GM10248 (cell line): ENCODE measurements around the gene ORC2.
"Not testable (repeated sequence)": the region's sequence is repeated elsewhere in the genome, so short reads cannot be mapped to it uniquely, and the experiment has no call there.

ENCODE experiments used
- CTCF ChIA-PET: fragments of 300-600 bp; sonication (Branson Sonifier 250); formaldehyde crosslinking; extraction: SDS; loops from one replicate; lab custom pipeline; 2021; ENCODE audit warnings: antibody characterized with exemption; lab: Yijun Ruan, JAX
- POLR2A ChIA-PET: fragments of 350-650 bp; sonication (Branson Sonifier 250); formaldehyde crosslinking; extraction: SDS; loops from one replicate; lab custom pipeline; 2020; ENCODE audit warnings: antibody characterized with exemption; lab: Yijun Ruan, JAX
- DNase-seq: peaks from one replicate; pipeline ENCODE4 v3.0.0; 2012; ENCODE audit errors: extremely low spot score
- CTCF ChIP-seq: IDR thresholded peaks from 2 replicates; pipeline ENCODE4 v1.5.1; 2012; ENCODE audit warnings: mild to moderate bottlenecking, low read depth; ENCODE audit errors: extremely low read depth, missing control alignments, control extremely low read depth

Gene ORC2

DNA sequence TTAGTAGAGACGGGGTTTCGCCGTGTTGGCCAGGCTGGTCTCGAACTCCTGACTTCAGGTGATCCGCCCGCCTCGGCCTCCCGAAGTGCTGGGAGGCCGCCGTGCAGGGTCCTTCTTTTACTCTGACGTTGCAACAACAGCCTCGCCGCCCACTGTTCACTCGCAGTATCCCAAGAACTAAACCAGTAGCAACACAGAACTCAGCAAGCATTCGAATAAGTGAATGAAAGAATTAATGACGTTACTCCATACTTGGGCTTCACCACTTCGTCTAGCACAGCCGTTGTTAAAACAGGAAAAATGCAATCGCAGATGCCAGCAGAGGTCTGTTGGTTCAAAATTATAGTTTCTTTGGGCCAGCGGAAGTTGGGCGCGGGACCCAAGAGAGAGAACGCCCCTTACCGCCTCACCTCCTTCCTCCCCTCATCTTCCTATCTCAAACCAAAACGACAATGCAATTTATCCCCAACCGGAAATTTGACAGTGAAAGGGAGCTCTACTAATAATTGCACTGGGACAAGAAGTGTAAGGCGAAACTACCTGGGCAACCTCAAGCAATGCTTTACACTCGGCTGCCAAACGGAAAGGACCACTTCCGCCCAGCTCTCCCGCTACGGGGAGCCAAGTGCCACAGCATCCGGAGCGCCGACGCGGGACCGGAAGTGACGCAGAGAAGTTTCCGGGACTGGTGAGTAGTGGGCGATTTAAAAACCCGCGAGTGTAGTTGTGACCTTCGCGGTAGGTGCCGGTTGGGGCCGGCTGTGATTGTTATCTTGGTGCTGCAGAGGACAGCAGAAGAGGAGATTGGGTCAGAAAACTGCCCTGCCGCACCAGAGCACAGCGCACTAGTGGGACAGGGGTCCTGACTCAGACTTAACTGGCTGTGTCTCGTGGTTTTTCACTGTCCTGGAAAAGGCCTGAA lies 74.5 kb downstream of the ORC2 start, which contains the start of the genes NIF3L1 and PPIL3:
NIF3L1 (plus strand) TSS at position 668 of the 922 bp plus-strand sequence. CDS start 2,573 bp downstream, outside the sequence.
PPIL3 (minus strand) TSS at position 374 of the 922 bp plus-strand sequence. CDS start 1,462 bp downstream, outside the sequence.
- CTCF ChIA-PET: interaction anchor here (0.9 to 2.0 kb wide), 7 partner anchors 12 to 344 kb away, joined by 3 to 14 read pairs (median 5); no protein-coding TSS in a partner anchor
- no peak for TF ChIP-seq CTCF
- peak; percentile 91 for DNase-seq
- POLR2A ChIA-PET: interaction anchor here (0.7 to 1.8 kb wide), 3 partner anchors 25 to 255 kb away, joined by 3 to 23 read pairs (median 3); partner anchors contain the start of gene CLK1

- CTCF ChIA-PET, DNase-seq: not testable (repeated sequence)
- POLR2A ChIA-PET: interaction anchor here (1.0 kb wide), 1 partner anchor 18 kb away, joined by 3 read pairs; the partner anchor contains the start of gene CLK1
These were observed 81.7 kb downstream of the ORC2 start for GRCh38 chr2:200881715-200882249.

DNA sequence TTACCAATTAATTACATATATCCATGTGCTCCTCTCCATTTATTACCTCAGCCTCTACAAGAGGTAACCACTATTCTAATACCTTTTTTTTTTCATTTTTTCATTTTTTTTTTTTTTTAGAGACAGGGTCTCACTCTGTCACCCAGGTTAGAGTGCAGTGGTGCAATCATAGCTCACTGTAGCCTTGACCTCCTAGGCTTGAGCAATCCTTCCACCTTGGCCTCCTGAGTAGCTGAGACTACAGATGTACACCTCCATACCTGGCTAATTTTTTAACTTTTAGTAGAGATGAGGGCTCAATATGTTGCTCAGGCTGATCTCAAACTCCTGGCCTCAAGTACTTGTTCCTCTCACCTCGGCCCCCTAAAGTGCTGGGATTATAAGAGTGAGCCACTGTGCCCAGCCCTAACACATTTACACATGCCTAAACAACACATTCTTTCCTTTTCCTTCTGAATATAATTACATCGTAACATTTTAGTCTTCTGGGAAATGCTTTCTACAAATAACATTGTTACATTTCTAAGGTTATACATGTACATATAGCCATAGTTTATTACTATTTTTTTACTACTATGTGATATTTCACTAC lies 85.1 kb downstream of the ORC2 start:
- TF ChIP-seq CTCF: no peak
- ChIA-PET CTCF (interaction anchor here (1.0 to 3.4 kb wide), 5 partner anchors 9 to 299 kb away, joined by 3 to 10 read pairs (median 3); no protein-coding TSS in a partner anchor), POLR2A (interaction anchor here (0.5 to 1.6 kb wide), 2 partner anchors 14 to 1614 kb away, joined by 5 to 8 read pairs; partner anchors contain the start of gene CLK1)
- no peak for DNase-seq

DNA sequence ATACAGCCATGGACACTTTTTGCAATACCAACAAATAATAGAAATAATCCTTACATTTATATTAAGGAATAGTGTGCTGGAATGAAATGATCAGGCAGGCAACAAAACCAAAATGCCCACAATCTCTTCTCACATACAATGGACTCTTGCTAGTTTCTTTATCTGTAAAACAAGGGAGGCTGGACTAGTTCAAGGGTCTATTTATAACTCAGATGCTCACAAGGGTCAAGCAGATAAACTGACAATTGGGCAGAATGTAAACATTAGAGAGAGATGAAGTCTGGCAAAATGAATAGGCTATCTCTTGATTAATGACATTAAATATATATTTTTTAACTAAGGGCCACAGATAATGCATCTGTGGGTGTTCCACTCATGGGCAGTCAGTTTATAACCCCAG lies 86.0 kb downstream of the ORC2 start:
- no peak for TF ChIP-seq CTCF
- no peak for DNase-seq
- ChIA-PET POLR2A (interaction anchor here (1.6 kb wide), 1 partner anchor 13 kb away, joined by 5 read pairs; the partner anchor contains the start of gene CLK1), CTCF (interaction anchor here (1.0 to 3.4 kb wide), 5 partner anchors 8 to 300 kb away, joined by 3 to 10 read pairs (median 3); no protein-coding TSS in a partner anchor)

GRCh38 chr2:200873560-200873959 lies 89.9 kb downstream of the ORC2 start:
- POLR2A ChIA-PET: no interaction called here
- DNase-seq: no peak
- CTCF ChIA-PET: no interaction called here
- no peak for TF ChIP-seq CTCF

DNA sequence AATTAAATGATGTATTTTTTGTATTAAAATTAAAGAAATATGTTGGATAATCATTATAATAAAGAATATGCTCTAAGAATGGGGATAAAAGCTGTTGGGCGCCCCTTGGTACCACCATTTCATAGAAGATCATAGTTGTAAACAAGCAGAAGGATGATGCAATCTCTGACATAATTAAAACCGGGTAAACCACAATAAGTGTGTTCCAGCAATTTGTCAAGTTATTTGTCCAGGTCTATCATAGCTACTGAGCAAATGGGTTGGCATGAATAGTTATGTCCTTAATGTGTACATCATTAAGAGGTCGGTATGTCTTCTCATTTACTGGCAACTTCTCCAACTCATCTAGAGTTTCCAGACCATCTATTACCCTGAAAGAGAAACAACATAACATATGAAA lies 92.3 kb downstream of the ORC2 start:
- TF ChIP-seq CTCF: no peak
- ChIA-PET POLR2A (no interaction called here), CTCF (no interaction called here)
- DNase-seq: no peak
